GM19468 (cell line): ENCODE data around the gene WDR73.
"Not testable (repeated sequence)": the region's sequence is repeated elsewhere in the genome, so short reads cannot be mapped to it uniquely, and the experiment has no call there.

Experiments
- ATAC-seq: cut with Tn5 transposase; IDR thresholded peaks from one replicate; pipeline ENCODE4 v1.9.1; 2021; ENCODE audit warnings: mild to moderate bottlenecking, moderate library complexity, moderate number of reproducible peaks; ENCODE audit not compliant: unreplicated experiment; ENCODE audit errors: extremely low read depth

Gene WDR73

GRCh38 chr15:84658080-84658787 lies 4.2 kb upstream of the WDR73 start, which contains the start of gene NMB:
NMB (minus strand) TSS chr15:84658199; CDS start chr15:84658152, 47 bp downstream.
- peak; percentile 62 for ATAC-seq

- ATAC-seq = no peak
Observed at GRCh38 chr15:84657748-84658079, 3.6 kb upstream of the WDR73 start.

DNA sequence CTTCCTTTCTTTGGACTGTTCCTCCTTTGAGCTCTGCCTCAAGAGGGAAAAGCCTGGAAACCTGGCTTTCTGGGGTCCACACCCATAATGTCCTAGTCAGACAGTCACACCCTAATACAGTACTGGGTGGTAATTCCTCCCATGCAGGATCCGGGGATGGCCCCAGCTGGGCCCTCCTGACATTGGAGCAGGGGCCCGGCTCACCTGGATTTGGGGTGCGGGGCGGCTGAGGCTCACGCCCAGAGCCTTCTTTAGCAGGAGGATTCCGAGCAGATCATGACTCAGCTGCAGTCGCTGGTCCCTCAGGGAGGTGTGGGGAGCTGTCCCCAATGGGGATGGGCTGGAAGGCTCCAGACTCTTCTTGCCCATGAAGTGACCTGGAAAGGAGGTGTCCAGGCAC lies 2.9 kb upstream of the WDR73 start:
- no peak for ATAC-seq

- no peak for ATAC-seq
Observed at GRCh38 chr15:84654689-84655453, 788 bp upstream of the WDR73 start.

DNA sequence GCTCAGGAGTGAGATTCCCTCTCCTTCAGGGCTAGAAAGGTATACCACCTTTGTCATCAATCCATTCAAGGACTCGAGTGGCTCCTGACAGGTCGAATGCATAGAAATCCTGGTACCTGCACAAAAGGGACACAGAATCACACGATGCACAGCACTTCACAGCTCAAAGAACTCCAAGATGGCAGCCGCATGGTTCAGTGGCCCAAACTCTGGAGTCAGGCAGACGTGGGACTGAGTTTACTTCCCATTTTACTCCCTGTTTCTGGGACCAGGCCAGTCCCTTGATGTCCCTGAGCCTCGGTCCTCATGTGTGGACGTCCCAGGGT lies 536 bp downstream of the WDR73 start:
- no peak for ATAC-seq

DNA sequence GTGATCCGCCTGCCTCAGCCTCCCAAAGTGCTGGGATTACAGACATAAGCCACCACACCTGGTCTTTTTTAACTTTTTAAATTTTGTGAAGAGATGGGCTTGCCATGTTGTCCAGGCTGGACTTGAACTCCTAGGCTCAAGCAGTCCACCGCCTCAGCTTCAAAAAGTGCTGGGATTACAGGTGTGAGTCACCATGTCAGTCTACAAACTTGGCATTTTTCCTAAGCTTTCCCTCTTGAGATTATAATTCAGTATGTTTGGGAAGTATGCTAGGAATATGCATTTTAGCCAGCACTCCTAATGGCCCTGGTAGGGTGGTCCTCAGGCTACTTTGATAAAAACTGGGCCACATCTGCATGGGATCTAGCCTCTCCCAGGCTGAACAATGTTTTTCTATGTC lies 4.4 kb downstream of the WDR73 start:
- ATAC-seq = no peak

DNA sequence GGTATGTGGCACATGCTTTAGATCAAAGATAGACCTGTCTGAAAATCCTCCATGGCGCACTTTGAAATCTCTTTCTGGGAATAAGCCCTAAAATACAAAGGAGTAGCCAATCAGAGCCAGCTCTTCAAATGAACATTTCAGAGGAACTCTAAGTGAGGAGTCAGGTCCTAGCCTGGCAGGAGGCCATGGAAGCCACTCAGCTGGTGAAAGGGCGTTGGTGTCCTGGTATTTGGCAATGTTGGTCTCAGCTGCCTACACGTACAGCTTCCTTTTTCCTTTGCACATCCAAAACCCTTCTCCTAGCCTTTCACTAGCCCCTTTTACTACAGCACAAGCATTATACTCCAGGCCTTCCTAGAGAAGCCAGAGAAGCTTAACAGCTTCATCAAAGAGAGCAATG lies 5.5 kb downstream of the WDR73 start:
- ATAC-seq = no peak

GRCh38 chr15:84647726-84648125 lies 6.4 kb downstream of the WDR73 start:
- no peak for ATAC-seq

DNA sequence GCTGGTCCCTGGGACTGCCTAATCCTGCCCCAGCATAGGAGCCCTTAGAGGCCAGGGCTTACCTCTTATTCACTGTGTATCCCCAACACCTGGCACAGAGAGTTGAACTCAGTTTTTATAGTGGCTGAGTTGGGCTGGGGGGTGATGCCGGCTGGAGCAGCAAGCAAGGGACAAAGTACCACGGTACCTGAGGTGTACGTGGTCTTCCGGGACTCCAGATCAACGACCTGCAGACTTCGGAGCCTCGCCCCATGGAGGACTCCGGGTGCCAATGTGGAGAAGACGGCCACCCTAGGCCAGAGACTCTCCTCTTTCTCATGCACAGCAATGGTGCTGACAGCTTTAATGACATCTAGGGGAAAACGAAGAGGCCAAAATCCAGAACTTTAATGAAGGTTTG lies 8.1 kb downstream of the WDR73 start:
- ATAC-seq = no peak

DNA sequence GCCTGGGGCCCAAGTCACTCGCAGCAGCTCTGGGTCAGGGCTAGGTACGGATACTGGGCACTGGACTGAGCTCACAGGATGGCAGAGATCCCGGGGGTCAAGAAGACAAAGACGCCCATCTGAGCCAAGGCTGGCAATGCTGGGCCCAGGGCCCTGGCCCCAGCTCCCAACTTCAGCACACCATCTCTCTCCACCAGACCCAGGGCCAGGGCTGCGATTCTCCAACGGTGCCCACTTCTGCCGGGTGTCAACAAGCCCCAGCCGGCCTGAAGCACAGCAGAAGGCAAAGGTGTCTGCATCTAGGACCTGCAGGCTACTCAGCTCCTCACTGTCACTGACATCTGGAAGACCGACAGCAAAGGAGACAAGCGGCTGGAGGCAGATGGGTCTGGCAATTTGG lies 8.6 kb downstream of the WDR73 start:
- no peak for ATAC-seq

DNA sequence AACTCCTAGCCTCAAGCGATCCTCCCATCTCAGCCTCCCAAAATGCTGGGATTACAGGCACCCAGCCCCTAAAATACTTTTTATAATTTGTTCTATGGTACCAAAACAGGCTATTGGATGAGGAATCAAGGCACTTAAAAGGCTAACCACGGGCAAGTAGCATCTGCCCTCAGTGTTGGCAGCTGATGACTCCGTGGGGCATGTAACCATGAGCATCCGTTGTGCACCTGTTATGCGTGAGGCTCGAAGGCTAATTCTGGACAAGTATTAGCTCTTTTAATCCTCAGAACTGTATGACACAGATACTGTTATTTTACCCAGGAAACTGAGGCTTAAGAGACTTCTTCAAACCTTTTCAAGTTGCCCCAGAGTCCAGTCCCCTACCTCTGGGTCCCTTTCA lies 10.2 kb downstream of the WDR73 start:
- ATAC-seq = no peak

DNA sequence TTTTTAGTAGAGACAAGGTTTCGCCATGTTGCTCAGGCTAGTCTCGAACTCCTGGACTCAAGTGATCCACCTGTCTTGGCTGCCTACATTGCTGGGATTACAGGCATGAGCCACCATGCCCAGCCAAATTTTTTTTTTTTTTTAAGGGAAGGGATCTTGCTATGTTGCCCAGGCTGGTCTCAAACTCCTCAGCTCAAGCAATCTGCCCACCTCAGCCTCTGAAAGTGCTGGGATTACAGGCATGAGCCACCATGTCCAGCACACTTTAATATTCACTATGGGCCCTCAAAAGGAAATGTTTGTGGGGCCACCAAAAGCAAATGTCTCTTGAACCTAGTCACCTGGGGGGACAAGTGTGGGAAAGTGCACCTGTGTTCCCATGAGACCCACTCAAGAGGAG lies 11.4 kb downstream of the WDR73 start:
- ATAC-seq = not testable (repeated sequence)

GRCh38 chr15:84641871-84642270 lies 12.2 kb downstream of the WDR73 start:
- not testable (repeated sequence) for ATAC-seq

- ATAC-seq = no peak
Observed at GRCh38 chr15:84638103-84638502, 16.0 kb downstream of the WDR73 start.

GRCh38 chr15:84634228-84634837 lies 19.8 kb downstream of the WDR73 start:
- no peak for ATAC-seq

DNA sequence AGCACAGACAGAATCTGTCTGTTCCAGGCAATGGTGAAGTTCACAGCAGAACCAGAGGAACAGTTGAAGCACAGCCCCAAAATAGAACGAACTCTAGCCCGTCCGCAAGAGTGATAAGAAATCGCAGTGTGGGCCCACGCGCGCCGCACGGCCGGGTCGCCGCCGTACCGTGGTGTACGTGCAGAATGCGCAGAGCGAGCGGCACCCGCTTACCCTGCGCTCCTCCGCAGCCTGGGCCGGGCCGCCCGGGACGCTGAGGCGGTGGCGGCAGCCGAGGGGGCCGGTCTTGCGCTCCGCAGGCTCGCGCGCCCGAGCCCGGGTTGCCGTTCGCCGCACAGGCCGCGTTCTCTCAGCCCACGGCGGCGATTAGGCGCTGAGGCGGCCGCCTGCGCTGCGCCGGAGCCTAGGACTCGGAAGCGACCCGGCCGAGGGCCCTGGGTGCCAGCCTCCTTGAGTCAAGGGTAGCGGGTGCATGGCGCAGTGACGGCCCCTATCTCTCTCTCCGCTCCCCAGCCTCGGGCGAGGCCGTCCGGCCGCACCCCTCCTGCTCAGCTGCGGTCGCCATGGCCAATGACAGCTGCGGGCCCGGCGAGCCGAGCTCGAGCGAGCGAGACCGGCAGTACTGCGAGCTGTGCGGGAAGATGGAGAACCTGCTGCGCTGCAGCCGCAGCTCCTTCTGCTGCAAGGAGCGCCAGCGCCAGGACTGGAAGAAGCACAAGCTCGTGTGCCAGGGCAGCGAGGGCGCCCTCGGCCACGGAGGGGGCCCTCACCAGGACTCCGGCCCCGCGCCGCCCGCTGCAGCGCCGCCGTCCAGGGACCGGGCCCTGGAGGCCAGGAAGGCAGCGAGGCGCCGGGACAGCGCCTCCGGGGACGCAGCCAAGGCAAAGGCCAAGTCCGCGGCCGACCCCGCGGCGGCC lies 20.5 kb downstream of the WDR73 start:
- peak; percentile 34 for ATAC-seq

DNA sequence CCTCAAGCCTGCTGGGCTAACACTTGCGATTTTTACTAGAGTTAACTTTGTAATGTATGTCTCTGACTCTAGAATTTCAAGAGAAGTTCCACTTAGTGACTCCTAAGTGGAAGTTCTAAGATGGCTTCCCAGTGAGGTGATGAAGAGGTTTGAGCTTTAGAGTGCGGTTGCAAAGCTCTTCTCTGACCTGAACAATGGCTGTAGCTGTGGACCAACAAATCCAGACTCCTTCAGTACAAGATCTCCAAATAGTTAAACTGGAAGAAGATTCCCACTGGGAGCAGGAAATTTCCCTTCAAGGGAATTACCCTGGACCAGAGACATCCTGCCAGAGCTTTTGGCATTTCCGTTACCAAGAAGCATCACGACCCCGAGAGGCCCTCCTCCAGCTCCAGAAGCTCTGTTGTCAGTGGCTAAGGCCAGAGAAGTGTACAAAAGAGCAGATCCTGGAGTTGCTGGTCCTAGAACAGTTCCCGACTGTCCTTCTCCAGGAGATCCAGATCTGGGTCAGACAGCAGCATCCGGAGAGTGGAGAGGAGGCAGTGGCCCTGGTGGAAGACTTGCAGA lies 22.3 kb downstream of the WDR73 start:
- ATAC-seq = no peak

GRCh38 chr15:84629033-84629432 lies 25.1 kb downstream of the WDR73 start:
- ATAC-seq = no peak

- no peak for ATAC-seq
Observed at GRCh38 chr15:84625123-84625522, 29.0 kb downstream of the WDR73 start.

- no peak for ATAC-seq
Observed at GRCh38 chr15:84624359-84624758, 29.7 kb downstream of the WDR73 start.
